IPS DF 19.7 (cell line): ENCODE measurements around the gene DSCAM.

Experiments used
- DNase-seq: peaks from one replicate; pipeline ENCODE4 v3.0.0-alpha.2; 2013; ENCODE audit warnings: low read depth, low spot score

DSCAM gene

GRCh38 chr21:40837456-40837855 lies 9.5 kb downstream of the DSCAM start:
- DNase-seq, result no peak

GRCh38 chr21:40835184-40835694 lies 11.7 kb downstream of the DSCAM start:
- no peak for DNase-seq

DNA sequence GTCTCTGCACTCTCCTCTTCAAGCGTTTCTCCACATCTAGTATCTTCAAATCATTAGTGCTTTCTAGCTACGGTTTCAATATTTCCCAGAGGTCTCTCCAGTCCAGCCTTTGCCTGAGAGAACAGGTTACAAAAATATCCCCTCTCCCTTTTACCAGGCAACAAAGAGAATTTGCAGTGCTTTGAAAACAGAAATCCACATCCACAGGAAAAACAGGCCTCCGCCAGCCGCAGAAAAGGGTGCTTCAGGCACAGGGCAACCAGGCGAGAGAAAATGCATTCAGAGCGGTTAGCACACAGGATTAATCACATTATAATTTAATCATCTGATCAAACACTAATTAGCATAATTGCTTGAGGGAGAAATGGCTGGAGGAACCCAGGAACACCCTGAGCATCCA lies 13.8 kb downstream of the DSCAM start:
- no peak for DNase-seq

DNA sequence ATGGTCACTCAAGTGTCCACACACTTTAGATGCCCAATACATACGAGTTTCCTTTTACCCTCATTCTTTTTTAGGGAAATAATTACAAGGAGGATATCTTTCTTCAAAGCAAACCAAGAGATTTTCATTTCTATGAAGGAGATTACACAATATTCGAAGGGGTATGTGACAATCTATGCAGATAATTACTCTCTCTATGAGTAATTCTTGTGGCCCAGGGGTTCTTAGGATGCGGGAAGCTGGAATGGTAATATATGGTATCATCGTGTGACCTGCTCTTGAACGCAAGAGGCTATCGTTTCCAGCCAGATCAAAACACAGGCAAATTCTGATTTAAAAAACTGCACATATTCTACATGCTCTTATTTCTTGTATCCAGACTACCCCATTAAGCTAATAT lies 14.6 kb downstream of the DSCAM start:
- no peak for DNase-seq

GRCh38 chr21:40830836-40831235 lies 16.1 kb downstream of the DSCAM start:
- DNase-seq, result no peak

- no peak for DNase-seq
These were observed 17.2 kb downstream of the DSCAM start for GRCh38 chr21:40829791-40830190.

DNA sequence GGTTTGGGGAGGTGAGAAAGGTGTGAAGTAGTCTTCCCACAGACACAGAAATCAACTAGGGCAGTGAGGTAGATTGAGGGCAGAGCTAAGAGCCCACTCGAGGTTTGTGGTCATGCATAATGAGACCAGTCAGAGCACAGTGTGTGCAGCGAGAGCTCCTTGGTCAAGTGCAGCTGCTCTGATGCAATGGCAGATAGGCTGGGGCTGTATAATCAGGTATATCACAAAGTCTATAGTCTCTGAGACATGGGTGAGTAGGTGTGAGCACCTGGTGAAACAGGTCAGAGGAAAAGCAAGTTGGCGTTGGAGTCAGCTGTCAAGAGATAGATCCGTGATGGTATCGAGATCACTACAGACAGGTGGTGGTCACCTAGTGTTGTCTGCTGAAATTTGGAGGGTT lies 17.6 kb downstream of the DSCAM start:
- no peak for DNase-seq

DNA sequence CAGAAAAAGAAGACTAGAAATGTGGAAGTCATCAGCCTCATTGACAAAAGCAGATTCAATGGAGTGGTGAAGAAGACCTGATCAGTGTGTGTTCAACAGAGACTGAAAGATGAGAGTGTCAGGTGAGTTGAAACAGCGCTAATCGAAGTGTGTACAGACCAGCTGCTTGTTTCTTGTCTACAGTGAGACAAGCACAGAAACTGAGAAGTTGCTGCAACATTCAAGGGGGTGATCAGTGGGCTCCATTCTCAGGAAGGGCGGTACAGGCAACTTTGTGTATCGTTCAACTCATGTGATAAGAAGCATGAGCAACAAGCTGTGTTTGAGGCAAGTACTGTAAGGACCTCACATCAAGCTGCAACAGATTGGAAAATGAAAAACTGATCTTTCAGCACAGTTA lies 19.4 kb downstream of the DSCAM start:
- DNase-seq, result no peak

- no peak for DNase-seq
These were observed 27.7 kb downstream of the DSCAM start for GRCh38 chr21:40819071-40819900.

DNA sequence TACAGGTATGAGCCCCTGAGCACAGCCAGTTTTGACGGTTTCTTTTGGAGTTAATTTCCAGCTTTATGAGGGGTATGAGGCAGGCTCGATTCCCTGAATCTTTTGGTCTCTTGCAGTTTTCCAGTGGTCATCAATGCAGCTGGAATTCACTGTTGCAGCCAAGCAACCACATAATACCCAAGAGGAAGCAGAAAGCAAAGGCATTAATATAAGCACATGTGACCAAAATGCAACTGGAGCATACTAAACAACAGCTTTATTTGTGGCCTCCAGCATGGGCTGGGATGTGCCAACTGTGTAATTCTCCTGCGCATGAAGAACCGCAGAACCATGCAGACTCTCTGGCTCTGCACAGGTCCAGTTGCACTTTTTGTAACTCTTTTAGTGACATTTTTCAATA lies 33.0 kb downstream of the DSCAM start:
- DNase-seq, result no peak

GRCh38 chr21:40809673-40810197 lies 37.2 kb downstream of the DSCAM start:
- no peak for DNase-seq

DNA sequence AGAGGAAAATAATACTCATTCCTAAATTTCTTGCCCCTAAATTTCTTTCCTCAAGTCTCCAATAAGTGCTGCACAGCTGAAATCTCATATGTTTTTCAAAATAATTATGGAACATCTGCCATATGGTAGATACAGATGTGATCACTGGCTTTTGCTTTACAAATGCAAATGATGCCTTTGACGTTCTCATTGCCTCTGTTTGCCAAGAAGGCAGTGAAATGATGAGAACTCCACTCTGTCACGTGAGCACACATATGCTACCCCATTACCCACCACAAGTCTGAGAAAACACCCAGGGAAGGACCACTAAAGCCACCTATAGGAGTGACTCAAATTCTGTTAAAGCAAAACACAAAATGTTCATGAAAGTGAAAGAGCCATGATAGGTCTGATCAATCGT lies 43.9 kb downstream of the DSCAM start:
- DNase-seq, result no peak

GRCh38 chr21:40800126-40800525 lies 46.8 kb downstream of the DSCAM start:
- DNase-seq, result no peak

- DNase-seq, result no peak
These were observed 49.1 kb downstream of the DSCAM start for GRCh38 chr21:40797891-40798290.

GRCh38 chr21:40797410-40797809 lies 49.5 kb downstream of the DSCAM start:
- no peak for DNase-seq

DNA sequence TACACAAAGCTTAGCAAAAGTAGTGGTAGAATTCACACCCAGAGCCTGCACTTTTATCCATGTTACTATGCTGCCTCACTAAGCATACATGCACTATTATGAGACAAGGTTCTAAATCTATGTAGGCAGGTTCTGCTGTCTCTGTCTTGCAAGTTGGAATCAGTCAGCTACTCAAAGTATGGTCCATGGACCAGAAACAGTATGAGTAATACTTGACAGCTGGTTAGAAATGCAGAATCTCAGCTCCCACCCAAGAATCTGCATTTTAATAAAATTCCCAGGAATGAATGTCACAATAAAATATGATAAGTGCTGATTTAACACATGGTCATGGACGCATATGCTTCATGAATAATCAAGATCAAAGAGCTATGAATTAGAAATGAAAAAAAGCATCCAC lies 50.5 kb downstream of the DSCAM start:
- no peak for DNase-seq

DNA sequence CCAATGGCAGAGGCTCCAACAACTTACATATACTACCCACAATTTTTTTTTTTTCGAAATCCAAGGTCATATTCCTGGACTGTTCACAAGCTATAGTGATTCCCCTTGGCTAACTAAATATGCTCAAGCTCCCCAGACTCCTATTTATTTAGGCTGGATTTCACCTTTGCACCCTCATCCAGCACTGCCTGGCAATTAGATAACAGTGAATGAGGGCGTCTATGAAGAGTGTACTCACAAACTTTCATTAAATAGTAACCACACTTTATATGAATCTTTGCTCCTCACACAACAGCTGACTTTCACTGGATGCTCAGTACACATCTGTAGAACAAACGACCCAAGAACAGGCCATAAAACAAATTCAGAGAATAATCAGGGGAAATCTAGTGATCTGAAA lies 51.6 kb downstream of the DSCAM start:
- DNase-seq, result no peak

GRCh38 chr21:40792691-40793456 lies 54.1 kb downstream of the DSCAM start:
- DNase-seq, result no peak

- DNase-seq, result no peak
These were observed 58.3 kb downstream of the DSCAM start for GRCh38 chr21:40788635-40789034.

- no peak for DNase-seq
These were observed 63.6 kb downstream of the DSCAM start for GRCh38 chr21:40783404-40783803.

DNA sequence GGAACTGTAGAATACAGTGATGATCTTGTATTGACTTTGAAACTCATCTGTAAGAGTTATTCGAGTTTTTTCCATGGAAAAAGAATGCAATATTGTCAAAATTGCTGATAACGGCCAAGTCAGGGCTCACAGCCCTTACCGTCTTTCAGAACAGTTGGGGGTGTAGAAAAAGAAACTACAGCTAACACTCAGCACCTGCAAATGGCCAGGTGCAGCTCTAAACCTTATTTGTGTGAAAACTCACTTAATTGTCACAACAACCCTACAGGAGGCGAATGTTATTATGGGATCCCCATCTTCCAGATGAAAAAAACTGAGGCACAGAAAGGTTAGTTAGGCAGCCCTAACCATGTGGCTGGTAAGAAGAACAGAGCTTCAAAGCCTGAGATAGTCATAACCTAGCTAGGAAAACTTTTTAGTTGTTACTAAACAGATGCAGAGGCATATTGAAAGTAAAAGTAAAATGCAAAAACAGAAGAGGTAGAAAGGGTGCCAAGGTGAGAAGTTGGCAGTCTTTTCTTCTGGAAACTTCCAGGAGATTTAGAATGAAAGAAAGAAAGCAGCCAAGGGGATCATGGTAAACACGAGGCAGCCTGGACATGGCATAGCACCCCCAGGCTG lies 76.4 kb downstream of the DSCAM start:
- no peak for DNase-seq

GRCh38 chr21:40769231-40769630 lies 77.7 kb downstream of the DSCAM start:
- DNase-seq, result no peak
